ENCODE results near the gene BCAS1.

- TF ChIP-seq YY1 (IDR thresholded peaks at IDR 0.05; ENCODE audit: insufficient read depth, insufficient read length) (no peak), ZNF274 (IDR thresholded peaks at IDR 0.05; ENCODE audit: low read depth, low read length) (0 out of 2 replicates have a peak, but pooled peaks have one; percentile 12), SUZ12 (IDR thresholded peaks at IDR 0.05; ENCODE audit: extremely low read depth, insufficient read depth, insufficient read length) (no peak)
These were observed 144.6 kb downstream of the BCAS1 start for GRCh38 chr20:53925651-53926401.

Measured in NT2/D1 (cell line).